Non-pigmented ciliary epithelial cell (primary cell): ENCODE data around the gene DIP2C.
"Not testable (repeated sequence)": the region's sequence is repeated elsewhere in the genome, so short reads cannot be mapped to it uniquely, and the experiment has no call there.

Experiments used
- DNase-seq: peaks from one replicate; pipeline ENCODE4 v3.0.0-alpha.2; 2010; ENCODE audit warnings: low read depth

DIP2C gene

GRCh38 chr10:266974-267425 is 422.5 kb downstream of the DIP2C start:
- DNase-seq = peak; percentile 17

GRCh38 chr10:265816-266588 is 423.5 kb downstream of the DIP2C start:
- not testable (repeated sequence) for DNase-seq

DNA sequence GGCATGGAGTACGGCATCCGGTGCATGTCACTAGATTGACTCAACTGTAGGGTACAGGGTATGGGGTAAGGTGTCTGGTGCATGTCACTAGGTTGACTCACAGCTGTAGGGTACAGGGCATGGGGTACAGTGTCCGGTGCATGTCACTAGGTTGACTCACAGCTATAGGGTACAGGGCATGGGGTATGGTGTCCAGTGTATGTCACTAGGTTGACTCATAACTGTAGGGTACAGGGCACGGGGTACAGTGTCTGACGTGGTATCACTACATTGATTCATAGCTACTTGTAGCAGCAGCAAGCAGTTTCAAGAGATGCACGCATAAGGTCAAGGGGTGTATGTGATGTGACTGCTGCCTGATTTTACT is 424.4 kb downstream of the DIP2C start:
- DNase-seq = not testable (repeated sequence)

DNA sequence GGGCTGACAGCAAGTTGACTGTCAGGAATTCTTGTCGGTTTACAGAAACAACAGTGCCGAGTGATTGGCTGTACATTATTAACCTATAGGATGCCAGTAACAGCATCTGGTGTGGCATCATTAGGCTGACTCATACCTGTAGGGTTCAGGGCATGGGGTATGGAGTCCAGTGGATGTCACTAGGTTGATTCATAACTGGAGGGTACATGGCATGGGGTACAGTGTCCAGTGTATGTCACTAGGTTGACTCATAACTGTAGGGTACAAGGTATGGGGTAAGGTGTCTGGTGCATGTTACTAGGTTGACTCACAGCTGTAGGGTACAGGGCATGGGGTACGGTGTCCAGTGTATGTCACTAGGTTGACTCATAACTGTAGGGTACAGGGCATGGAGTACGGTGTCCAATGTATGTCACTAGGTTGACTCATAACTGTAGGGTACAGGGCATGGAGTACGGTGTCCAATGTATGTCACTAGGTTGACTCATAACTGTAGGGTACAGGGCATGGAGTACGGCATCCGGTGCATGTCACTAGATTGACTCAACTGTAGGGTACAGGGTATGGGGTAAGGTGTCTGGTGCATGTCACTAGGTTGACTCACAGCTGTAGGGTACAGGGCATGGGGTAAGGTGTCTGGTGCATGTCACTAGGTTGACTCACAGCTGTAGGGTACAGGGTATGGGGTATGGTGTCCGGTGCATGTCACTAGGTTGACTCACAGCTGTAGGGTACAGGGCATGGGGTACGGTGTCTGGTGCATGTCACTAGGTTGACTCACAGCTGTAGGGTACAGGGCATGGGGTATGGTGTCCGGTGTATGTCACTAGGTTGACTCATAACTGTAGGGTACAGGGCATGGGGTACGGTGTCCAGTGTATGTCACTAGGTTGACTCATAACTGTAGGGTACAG is 425.1 kb downstream of the DIP2C start:
- not testable (repeated sequence) for DNase-seq

DNA sequence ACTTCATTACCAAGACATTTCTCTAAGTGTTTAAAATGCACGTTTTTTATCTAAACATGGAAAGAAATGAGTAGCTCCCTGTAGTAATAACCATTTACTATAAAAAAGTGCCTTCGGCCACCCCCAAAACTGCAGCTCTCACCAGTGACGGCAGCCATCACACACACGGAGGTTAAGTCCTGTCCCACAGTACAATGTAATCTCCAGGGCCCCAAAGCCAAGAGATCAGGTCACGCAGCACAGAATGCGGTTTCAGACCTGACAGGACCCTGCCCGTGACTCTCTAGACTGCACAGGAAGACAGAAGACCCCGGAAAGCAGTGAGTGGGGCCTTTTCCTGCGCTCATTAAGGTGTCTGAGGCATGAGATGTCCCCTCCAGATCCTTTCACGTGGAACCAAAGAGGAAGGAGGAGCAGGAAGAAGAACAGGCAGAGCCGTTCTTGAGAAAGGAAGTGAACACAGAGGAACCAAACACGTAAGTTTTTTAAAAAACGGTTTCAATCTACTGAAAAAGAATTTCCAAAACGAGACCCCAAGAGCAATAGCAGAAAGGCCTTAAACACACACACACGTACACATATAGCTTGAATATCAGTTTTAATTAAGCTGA is 428.5 kb downstream of the DIP2C start:
- DNase-seq = no peak

DNA sequence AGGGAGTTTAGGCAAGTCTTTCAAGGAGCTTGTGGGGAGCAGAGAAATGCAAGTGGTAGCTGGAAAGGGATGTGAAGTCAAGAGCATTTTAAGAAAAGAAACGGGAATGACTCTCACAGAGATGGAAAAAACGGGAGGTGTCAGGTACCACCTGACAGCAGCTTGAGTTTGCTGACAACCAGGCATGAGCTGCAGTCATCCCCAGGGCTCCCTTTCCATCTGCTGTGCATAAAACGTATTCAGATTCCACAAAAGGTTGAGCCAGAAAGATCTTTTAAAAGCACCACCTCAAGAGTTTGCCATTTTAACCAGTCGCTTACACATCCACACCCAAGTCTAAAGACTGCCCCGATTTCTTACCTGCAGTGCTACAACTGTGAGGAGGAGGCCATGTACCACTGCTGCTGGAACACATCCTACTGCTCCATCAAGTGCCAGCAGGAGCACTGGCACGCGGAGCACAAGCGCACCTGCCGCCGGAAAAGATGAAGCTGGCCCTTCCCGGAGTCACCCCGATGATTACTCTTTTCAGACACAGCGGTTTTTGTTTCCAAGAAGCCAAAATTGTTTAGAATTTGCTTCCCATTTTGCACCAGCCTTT is 437.4 kb downstream of the DIP2C start:
- DNase-seq = no peak

GRCh38 chr10:248307-248706 is 441.2 kb downstream of the DIP2C start:
- no peak for DNase-seq

DNA sequence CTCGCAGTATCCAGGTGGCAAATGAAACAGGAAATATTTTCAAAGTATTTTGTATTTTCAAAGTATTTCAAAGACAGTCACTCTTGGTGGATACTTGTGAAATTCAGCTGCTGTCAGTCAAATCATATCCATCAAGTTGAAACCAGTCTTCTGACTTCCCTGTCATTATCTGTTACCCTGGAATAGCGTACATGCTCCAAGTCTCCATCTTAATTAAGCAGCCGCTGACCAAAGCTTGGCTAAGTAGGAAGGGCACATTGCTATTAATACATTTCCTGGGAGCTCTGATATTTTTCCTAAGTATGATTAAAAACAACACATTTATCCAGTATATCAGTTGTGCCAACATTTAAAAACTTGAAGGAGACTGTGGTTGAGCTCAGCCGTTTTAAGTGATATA is 442.0 kb downstream of the DIP2C start:
- no peak for DNase-seq

DNA sequence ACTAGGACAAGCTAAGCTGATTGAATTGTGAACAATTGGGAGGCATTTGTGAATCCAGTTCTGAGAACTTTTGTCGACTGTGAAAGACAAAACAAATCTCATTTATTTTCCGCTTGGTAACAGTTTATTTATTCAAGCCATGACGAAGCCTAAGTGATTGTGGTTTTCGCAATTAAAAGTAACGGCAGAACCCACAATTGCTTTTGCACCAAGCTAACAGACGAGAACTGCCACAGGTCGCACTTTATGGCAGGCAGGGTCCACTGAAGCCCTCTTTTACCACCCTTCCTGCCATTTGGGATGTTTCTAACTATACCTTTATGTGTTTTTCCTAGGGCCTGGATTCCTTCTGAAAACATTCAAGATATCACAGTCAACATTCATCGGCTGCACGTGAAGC is 443.0 kb downstream of the DIP2C start:
- DNase-seq = no peak

- DNase-seq = no peak
These were observed 445.2 kb downstream of the DIP2C start for GRCh38 chr10:244227-244626.

DNA sequence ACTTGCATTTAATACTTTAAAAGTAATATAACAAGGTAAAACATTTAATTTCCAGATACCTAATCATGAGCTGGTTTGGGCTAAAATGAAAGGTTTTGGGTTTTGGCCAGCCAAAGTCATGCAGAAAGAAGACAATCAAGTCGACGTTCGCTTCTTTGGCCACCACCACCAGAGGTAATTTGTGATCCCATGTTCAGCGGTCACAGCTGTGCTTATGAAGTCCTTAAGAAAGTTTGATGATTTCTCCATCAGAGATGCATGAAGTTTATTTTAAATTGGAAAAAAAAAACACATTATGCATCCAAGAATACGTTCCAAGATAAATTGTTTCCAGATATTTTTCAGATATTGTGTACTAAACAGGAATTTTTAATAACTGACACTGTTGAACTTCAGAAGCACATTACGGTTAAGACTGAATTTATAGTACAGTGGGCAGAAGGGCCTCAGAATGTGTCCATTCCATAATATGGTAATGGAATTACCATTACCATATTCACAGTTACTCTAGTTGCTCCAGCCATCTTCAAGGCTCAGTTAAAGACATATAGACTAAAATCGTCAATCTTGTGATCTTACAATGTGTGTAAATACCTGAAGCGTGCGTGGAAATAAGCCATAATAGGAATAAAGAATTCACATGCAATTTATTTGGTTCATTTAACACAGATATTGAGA is 447.4 kb downstream of the DIP2C start:
- DNase-seq = no peak

- no peak for DNase-seq
These were observed 448.0 kb downstream of the DIP2C start for GRCh38 chr10:241451-241850.

DNA sequence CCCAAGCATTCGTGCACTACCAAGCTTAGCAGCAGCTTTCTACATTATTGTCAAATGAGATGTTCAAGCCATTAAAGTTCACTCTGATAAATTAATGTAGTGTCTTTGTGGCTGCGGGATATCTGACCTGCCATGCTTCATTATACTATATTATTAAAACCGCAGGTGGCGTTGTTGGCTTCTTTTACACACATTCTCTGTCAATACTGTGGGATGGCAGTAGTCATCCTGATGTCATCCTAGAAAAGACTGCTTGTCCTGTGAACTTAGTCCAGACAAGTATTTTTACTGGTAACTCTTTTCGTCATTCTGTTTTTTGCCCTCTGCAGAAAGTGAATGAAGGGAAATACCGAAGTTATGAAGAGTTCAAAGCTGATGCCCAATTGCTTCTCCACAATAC is 450.4 kb downstream of the DIP2C start:
- no peak for DNase-seq

DNA sequence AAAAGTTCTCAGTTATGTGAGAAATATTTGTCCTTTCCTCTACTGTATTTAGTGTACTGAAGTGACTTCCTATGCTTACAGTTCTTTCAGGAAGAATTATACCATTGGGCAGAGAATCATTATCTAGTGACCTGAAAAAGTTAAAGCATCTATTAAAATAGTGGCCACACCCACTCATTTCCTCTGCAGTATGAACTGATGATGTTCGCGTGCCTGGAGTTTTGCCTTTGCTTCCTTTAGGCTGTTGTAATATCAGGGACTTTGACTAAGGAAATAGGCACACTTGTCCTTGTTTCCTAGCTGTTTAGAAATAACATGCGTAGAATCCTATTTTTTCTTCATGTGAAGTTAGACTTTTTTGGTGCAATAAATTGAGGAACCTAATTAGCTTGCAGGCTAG is 453.6 kb downstream of the DIP2C start:
- no peak for DNase-seq

DNA sequence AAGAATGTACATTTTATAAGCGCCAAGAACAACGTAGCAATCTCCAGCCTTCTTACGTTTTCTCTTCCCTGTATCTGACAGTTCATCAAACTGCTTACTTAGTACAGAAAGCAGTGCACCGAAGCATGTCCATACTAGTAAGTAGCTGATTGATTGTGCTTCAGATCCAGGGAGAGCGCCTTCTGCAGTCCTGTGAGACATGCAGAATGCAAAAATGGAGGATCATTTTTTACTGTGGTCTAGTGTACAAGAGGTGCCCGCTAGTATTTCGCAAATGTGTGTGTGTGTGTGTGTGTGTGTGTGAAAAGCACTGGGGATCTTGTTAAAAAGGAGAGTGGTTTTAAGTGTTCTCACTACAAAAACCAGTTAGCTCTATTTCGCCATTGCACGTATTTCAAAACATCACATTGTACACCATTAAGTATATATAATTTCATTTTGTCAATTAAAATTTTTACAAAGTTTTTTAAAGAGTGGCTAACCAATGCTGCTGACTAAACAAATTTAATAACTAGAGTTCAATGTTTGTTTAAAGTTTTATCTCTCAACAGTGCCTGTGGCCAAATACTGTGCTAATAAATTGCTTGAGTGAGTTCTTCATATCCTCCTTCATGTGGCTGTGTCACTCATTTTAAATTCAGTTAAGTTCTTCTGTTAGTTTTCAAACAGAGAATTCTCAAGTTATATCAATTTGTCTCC is 454.6 kb downstream of the DIP2C start:
- DNase-seq = no peak

DNA sequence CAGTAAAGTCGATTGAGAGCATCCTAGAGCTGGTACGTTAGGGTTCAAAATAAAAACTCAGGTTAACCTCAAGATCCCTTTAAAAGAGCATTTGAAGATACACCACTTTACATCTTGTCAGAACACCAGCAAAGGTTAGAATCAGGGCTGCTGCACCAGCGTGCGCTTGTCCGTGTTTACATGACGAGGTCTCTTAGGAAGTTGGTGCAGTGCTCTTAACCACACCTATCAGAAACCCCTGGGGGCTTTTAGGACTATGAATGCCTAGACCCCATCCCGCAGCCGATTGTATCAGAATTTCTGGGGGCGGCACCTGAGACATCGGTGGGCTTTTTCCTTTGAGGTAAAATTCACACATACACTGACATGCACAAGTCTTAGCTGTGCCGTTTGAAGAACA is 456.6 kb downstream of the DIP2C start:
- DNase-seq = no peak

GRCh38 chr10:232061-232460 is 457.4 kb downstream of the DIP2C start:
- DNase-seq = no peak

DNA sequence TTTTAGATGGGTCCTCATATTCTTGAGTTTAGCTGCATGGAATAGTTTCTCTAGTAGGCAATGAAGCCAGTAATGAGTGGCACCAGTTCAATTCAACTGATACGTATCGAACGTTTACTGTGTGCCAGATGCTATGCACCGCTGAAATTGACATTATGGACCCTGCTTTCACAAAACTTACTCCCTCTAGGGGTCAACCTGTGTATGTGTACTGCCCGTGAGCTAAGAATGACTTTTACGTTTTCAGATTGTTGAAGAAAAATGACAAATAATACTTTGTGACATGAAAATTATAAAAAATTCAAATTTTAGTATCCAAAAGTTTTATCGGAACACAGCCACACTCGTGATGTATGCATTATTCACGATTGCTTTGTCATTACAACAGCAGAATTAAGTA is 458.7 kb downstream of the DIP2C start:
- DNase-seq = no peak

DNA sequence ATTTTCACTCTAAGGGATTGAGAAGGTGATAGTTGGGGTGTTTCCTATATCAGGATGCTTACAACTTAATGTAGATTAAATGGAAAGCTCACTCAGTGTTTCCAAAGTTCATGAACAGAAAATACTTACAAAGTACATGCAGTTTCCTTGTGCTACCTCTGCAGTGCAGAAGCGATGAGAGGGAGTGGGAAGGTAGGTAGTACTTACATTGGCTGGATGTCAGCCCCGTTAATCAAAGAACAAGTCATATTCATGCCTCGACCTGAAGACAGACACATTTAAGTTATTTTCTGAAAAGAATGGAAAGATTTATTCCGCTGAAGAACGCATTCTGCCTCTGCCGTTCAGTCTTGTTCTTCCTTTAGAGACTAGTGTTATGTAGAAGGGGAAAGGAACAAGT is 461.1 kb downstream of the DIP2C start:
- DNase-seq = no peak

DNA sequence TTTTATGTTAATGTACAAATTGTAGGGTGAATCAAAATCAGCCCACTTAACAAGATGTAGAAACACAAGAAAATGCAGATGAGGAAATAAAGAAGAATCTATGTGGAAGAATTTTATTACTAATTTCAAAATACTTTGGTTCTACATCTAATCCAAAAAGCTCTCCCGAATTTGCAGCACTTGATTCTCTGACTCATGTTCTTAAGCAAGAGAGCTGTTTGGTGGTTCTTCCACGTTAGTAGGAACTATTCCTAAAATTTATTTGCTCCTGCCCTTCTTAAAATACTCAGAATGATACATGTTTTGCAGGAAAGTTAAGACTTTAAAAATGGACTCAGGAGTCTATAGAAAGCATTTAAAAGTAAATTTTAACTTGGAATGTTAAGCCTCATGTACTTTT is 462.5 kb downstream of the DIP2C start:
- DNase-seq = no peak

DNA sequence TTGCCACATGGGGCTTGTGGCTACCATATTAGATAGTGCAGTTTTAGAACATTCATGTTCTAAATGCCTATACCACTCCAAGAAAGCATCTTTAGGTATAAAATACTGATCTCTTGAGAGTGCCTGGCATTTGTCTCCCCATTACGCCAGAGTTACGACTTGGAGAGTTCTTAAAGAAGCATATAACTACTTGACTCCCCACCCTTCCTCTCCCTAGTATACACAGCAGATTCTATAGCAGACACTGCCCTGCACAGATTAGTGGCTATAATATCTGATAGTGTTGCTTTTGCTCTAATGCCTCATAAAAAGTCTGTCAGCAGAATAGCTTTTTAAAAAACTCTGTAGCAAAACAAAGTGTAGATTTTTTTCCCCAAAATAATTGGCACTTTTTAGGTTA is 463.4 kb downstream of the DIP2C start:
- DNase-seq = no peak
